HG02973 (cell line): Measurements from ENCODE around the gene NHLH2.

Experiments used
- ATAC-seq: cut with Tn5 transposase; IDR thresholded peaks from one replicate; pipeline ENCODE4 v1.9.1; 2021; ENCODE audit warnings: moderate library complexity; ENCODE audit not compliant: unreplicated experiment

NHLH2 gene

DNA sequence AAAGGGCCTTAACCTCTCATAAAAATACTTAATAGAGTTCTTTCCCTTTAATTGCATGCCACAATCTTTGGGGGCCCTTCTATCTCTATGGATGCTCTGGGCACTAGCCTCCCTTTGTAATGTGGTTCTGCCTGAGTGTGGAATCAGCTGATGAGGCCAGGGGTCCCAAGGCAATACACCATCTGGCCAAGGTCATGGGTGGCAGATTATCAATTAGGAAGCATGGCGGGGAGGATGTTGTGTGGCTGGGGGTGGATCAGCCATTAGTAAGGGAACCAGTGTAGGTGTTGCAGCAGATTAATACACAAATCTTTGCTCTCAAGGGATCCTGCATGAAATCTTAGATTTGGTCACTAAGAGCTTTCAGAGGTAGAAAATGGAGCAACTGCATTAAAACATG lies 35.3 kb downstream of the NHLH2 start:
- ATAC-seq: no peak

- ATAC-seq: no peak
Observed at GRCh38 chr1:115802416-115802815, 38.5 kb downstream of the NHLH2 start.

DNA sequence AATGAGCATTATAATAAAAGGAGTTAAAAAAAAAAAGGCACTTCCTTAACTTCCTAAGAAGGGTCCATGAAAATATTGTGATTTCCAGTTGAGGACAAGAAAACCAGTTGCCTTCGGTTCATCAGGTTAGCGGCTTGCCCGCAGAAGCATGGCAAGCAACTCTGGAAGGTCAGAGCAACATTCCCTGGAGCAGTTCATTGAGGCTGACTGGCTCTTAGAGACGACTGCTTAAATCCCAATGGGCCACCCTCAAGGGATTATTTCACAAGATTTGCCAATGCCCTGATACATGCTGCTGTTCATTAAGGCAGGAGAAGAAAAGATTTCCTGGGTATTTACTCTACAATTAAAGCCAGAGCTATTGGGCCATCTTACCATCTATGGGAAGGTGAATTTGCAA lies 43.4 kb downstream of the NHLH2 start:
- ATAC-seq: no peak

DNA sequence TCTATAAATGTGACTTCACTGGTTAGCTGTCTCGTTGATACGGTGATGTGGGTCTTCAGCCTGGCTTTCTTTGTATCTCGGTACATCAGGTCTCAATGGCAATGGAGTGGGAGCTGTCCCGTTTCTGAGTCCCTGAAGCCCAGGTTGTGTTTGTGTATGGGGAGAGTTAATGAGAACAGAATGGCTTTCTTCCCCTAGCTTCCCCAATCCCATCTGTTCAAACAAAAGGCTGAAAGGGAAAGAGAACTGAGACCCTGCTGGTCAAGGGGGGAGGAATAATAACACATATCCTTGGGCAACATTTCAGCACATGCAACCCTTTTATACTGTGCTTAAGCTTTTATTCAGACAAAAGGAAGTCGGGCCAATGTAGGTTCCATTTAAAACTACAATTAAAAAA lies 44.0 kb downstream of the NHLH2 start:
- no peak for ATAC-seq

DNA sequence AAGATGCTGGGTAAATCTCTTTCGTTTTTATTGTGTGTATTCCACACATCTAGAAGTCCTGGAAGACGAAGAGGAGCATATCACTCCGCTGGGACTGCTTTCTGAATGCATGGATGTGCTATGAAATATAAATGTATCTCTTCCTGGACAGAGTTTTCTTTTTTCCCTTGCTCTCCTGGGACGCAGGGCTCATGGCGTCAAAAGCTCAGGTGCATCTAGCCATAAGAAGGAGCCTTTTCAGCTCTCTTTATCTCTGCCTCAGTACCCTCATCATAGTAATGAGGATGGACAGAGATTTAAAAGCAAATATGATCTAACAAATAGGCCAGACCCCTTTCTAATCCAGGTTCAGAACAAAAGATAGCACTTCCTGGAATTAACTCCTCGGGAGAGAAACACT lies 44.9 kb downstream of the NHLH2 start:
- no peak for ATAC-seq

GRCh38 chr1:115794976-115795639 lies 45.8 kb downstream of the NHLH2 start:
- no peak for ATAC-seq

- ATAC-seq: no peak
Observed at GRCh38 chr1:115793162-115793561, 47.8 kb downstream of the NHLH2 start.

- ATAC-seq: no peak
Observed at GRCh38 chr1:115791816-115792215, 49.1 kb downstream of the NHLH2 start.

GRCh38 chr1:115790846-115791245 lies 50.1 kb downstream of the NHLH2 start:
- no peak for ATAC-seq

DNA sequence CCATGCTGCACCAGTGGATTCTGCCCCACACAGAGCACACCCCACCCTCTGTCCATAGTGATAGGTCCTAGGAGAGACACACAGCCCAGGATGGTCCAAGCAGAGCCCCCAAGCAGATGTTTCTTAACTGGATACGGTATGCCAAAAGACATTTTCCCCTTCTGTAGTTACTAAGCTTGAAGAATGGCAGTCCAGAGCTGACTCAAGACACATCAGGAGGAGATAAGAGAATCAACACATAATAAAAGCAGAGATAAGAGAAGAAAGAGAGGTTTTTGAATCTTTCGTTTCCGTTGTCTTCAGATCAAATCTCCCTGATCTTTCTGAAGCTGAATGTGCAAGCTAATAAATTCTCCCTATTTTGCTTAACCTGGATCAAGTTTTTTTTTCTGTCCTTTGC lies 50.6 kb downstream of the NHLH2 start:
- ATAC-seq: no peak
